ENCODE results near the gene CAPN3.

The CAPN3 gene

GRCh38 chr15:42457445-42458442 is 98.4 kb downstream of the CAPN3 start:
- no peak for DNase-seq

GRCh38 chr15:42461261-42461660 is 102.0 kb downstream of the CAPN3 start:
- no peak for DNase-seq

Data from stimulated activated CD4-positive, alpha-beta T cell treated with anti-CD3 and anti-CD28 coated beads, Interleukin-4, amount 100 ng/mL, for 4 hours (primary cell).